Tibial artery (tissue), 4 donors: Measurements from ENCODE around the gene SAMD14.

Source experiments
- DNase-seq, 2 donors: peaks; one replicate each; pipeline ENCODE4 v3.0.0-alpha.2; 2019
- H3K27ac ChIP-seq, 2 donors: fragments of 200-600 bp; sonication (generic) in 1 of 2; 1 replicate in 1 of 2; 2 replicates in 1 of 2; pipeline ENCODE4 v1.5.1; 2018 to 2019; ENCODE audit warnings: mild to moderate bottlenecking in 1 of 2
- H3K27me3 ChIP-seq, 2 donors: fragments of 200-600 bp; sonication (generic) in 1 of 2; one replicate each; pipeline versions ENCODE4 v1.5.1 to v1.6.0; 2016 to 2019
- H3K36me3 ChIP-seq, 3 donors: fragments of 200-600 bp; sonication (generic) in 2 of 3; one replicate each; pipeline ENCODE4 v1.5.1; 2016 to 2019; ENCODE audit warnings: mild to moderate bottlenecking in 2 of 3
- H3K4me1 ChIP-seq, 4 donors: fragments of 200-600 bp; sonication (generic) in 2 of 4; 1 replicate in 3 of 4; 2 replicates in 1 of 4; pipeline ENCODE4 v1.5.1; 2016 to 2019
- H3K4me3 ChIP-seq, 2 donors: fragments of 200-600 bp; sonication (generic) in 1 of 2; 1 replicate in 1 of 2; 2 replicates in 1 of 2; pipeline ENCODE4 v1.5.1; 2018 to 2019; ENCODE audit warnings: mild to moderate bottlenecking in 2 of 2
- H3K9me3 ChIP-seq, 3 donors: fragments of 200-600 bp; sonication (generic) in 1 of 3; one replicate each; pipeline ENCODE4 v1.5.1; 2016 to 2019
- CTCF ChIP-seq, 2 experiments: fragments of 200-600 bp in 1 of 2; fragments of 450-650 bp in 1 of 2; IDR thresholded peaks; one replicate each; pipeline ENCODE4 v1.5.1; 2017 to 2019; ENCODE audit warnings: antibody characterized with exemption in 2 of 2, mild to moderate bottlenecking in 1 of 2, moderate library complexity in 1 of 2
- intact Hi-C: fragments of 100-400 bp; cut with DNase I; formaldehyde crosslinking; loops from one replicate; pipeline ENCODE4 v1.15.0; 2023; ENCODE audit warnings: low total_unique reads

SAMD14 gene

DNA sequence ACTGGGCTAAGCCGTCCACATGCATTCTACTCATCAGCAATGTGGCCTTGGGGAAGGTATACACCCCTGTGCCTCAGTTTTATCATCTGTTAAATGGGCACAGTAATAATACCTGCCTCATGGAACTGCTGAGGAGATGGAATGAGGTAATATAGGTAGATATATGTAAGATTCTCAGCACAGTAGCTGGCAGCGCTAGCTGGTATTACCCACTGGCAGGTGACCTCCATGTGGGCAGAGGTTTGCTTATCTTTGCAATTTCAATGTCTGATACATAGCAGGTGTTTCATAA, 34.7 kb upstream of the SAMD14 start:
- no peak overlapping the region for H3K4me3 ChIP-seq
- no peak for TF ChIP-seq CTCF (IDR thresholded peaks at IDR 0.05)
- no peaks in the 10 kb centered on the region for H3K27me3 ChIP-seq
- H3K27ac ChIP-seq, result peak overlapping the region; percentile 98 to 99
- no peak for DNase-seq
- peaks cover 0 to 71% (median 52%) of the 10 kb centered on the region in 4 donors for H3K4me1 ChIP-seq
- no peaks in the 10 kb centered on the region for H3K9me3 ChIP-seq
- intact Hi-C loops, result loop anchor here (10.0 kb wide), 1 partner anchor 50 kb away; no protein-coding TSS in a partner anchor
- no peaks in the 10 kb centered on the region for H3K36me3 ChIP-seq

DNA sequence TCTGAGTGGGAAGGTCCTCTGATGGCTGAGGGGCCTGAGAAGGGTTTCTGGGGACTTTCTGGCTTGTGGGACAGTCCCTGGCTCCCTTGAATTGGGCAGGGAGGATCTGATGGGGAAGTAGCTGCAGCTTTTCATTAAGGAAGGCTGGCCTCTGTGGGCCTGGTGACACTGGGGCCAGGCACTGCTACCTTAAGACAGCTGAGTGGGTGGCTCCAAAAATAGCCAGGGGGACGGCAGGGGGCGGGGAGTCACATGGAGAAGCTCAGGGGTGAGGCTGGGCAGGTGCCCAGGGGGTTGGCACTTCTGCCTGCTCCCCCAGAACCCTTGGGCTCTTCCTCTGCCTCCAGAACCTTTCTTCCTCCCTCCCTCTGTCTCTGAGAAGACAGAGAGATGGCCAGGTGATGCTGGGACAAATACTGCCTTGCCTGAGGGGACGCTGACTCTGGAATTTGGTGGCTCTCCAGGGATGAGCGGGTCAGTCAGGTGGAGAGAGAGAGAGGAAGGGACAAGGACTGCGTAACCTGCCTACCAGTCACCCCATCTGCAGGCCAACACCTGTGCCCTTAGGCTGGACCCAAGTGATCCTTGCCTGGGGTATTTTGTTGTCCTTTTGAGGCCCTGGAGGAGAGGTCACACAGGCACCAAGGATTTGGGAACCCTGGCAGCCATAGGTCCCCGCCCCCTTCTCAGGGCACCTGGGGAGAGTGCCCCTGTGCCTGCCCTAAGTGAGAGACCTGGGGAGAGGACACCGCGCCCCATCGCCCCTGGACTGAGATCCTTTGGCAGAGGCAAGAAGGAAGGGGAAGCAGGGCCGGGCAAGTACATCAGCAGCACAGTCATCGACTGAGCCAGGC, 34.1 kb upstream of the SAMD14 start:
- no peak for TF ChIP-seq CTCF (IDR thresholded peaks at IDR 0.05)
- Histone ChIP-seq H3K27ac (peak overlapping the region; percentile 9 to 99), H3K27me3 (no peaks in the 10 kb centered on the region), H3K9me3 (no peaks in the 10 kb centered on the region), H3K36me3 (no peaks in the 10 kb centered on the region), H3K4me1 (peaks cover 0 to 65% (median 48%) of the 10 kb centered on the region in 4 donors), H3K4me3 (no peak overlapping the region)
- intact Hi-C loops, result loop anchor here (10.0 kb wide), 1 partner anchor 49 kb away; no protein-coding TSS in a partner anchor
- no peak for DNase-seq

- no peaks in the 10 kb centered on the region for H3K36me3 ChIP-seq
- intact Hi-C loops, result loop anchor here (10.0 kb wide), 1 partner anchor 48 kb away; no protein-coding TSS in a partner anchor
- H3K4me1 ChIP-seq, result peaks cover 0 to 51% (median 34%) of the 10 kb centered on the region in 4 donors
- H3K27me3 ChIP-seq, result no peaks in the 10 kb centered on the region
- no peak for DNase-seq
- no peaks in the 10 kb centered on the region for H3K9me3 ChIP-seq
- H3K4me3 ChIP-seq, result no peak overlapping the region
- no peak for TF ChIP-seq CTCF (IDR thresholded peaks at IDR 0.05)
- H3K27ac ChIP-seq, result no peak overlapping the region
These were observed 32.7 kb upstream of the SAMD14 start for GRCh38 chr17:50162466-50163254.

DNA sequence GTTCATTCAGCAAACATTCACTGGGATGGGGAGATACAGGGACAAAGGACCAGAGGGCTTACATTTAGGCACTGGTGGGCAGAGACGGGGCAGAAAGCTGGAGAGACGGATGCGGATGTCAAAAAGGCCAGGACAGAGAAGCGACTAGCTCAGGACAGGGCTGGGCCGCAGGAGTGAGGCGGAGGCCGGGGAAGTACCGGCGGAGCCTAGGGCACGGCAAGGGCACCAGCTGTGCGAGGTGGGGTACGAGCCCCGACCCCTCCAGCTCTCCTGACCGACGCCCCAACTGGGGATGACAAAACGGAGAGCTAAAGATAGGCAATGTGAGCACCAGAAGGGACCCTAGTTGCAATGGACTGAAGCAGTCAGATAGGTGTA, 31.9 kb upstream of the SAMD14 start:
- Histone ChIP-seq H3K27me3 (no peaks in the 10 kb centered on the region), H3K27ac (peak overlapping the region; percentile 77), H3K36me3 (no peaks in the 10 kb centered on the region), H3K4me1 (peaks cover 0 to 44% (median 26%) of the 10 kb centered on the region in 4 donors), H3K9me3 (no peaks in the 10 kb centered on the region), H3K4me3 (peak overlapping the region in 1 of 2 donors; percentile 58)
- TF ChIP-seq CTCF (IDR thresholded peaks at IDR 0.05), result no peak
- DNase-seq, result no peak
- intact Hi-C loops, result loop anchor here (10.0 kb wide), 1 partner anchor 47 kb away; no protein-coding TSS in a partner anchor

- H3K27me3 ChIP-seq, result no peaks in the 10 kb centered on the region
- peak; percentile 90 to 96 for DNase-seq
- peaks cover 0 to 42% (median 25%) of the 10 kb centered on the region in 4 donors for H3K4me1 ChIP-seq
- H3K36me3 ChIP-seq, result no peaks in the 10 kb centered on the region
- intact Hi-C loops, result loop anchor here (10.0 kb wide), 1 partner anchor 46 kb away; no protein-coding TSS in a partner anchor
- H3K4me3 ChIP-seq, result peak overlapping the region; percentile 49 to 58
- H3K27ac ChIP-seq, result peak overlapping the region; percentile 77
- TF ChIP-seq CTCF (IDR thresholded peaks at IDR 0.05), result peak; percentile 95 to 99
- H3K9me3 ChIP-seq, result no peaks in the 10 kb centered on the region
These were observed 31.3 kb upstream of the SAMD14 start for GRCh38 chr17:50161023-50161910.
